H1 (cell line): Measurements from ENCODE around the gene KANSL1. TPM values are rescaled to one million over a fixed set of nuclear protein-coding genes. Genes with fewer than 3 reads are reported as not detected.
A peak's percentile ranks its signal among the peaks of the same experiment; 100 is the strongest.

Experiments
- ATF2 ChIP-seq: IDR thresholded peaks from 2 replicates; pipeline ENCODE4 v1.6.1; 2012; ENCODE audit warnings: low read length, inconsistent platforms
- ATF3 ChIP-seq: IDR thresholded peaks from 2 replicates; pipeline ENCODE4 v1.6.1; 2011; ENCODE audit warnings: low read depth, mild to moderate bottlenecking, low read length; ENCODE audit not compliant: insufficient read depth
- CHD2 ChIP-seq: IDR thresholded peaks from 2 replicates; pipeline ENCODE4 v1.6.1; 2012; ENCODE audit warnings: low read length, improper control_type of control experiment
- CREB1 ChIP-seq: IDR thresholded peaks from 2 replicates; pipeline ENCODE4 v1.6.1; 2012; ENCODE audit warnings: inconsistent platforms
- EP300 ChIP-seq, 2 experiments: IDR thresholded peaks; 1 replicate in 1 of 2; 2 replicates in 1 of 2; pipeline ENCODE4 v1.6.1; 2011 to 2012; ENCODE audit warnings: low read depth in 2 of 2, low read length in 2 of 2, mild to moderate bottlenecking in 2 of 2, borderline replicate concordance in 1 of 2, inconsistent platforms in 1 of 2, moderate library complexity in 1 of 2
- FOSL1 ChIP-seq: IDR thresholded peaks from 2 replicates; pipeline ENCODE4 v1.6.1; 2011; ENCODE audit warnings: mild to moderate bottlenecking, low read depth, low read length, moderate library complexity; ENCODE audit not compliant: insufficient read depth
- GTF2F1 ChIP-seq: IDR thresholded peaks from 2 replicates; pipeline ENCODE4 v1.6.1; 2012; ENCODE audit warnings: low read depth, low read length, improper control_type of control experiment, borderline replicate concordance
- HDAC2 ChIP-seq, 2 experiments: fragments of 300-600 bp in 1 of 2; sonication (generic) in 1 of 2; IDR thresholded peaks; 2 replicates each; pipeline ENCODE4 v1.6.1; 2011 to 2012; ENCODE audit warnings: low read depth in 2 of 2, low read length in 2 of 2, mild to moderate bottlenecking in 2 of 2, moderate library complexity in 2 of 2, borderline replicate concordance in 1 of 2, inconsistent platforms in 1 of 2
- HDAC6 ChIP-seq: IDR thresholded peaks from one replicate; pipeline ENCODE4 v1.7.1; 2012; ENCODE audit warnings: low read depth, mild to moderate bottlenecking, inconsistent platforms, low read length, moderate library complexity
- JUN ChIP-seq: IDR thresholded peaks from 2 replicates; pipeline ENCODE4 v1.6.1; 2011; ENCODE audit warnings: low read depth, mild to moderate bottlenecking, improper control_type of control experiment, low read length
- JUND ChIP-seq: IDR thresholded peaks from 2 replicates; pipeline ENCODE4 v1.6.1; 2011; ENCODE audit warnings: mild to moderate bottlenecking, improper control_type of control experiment, low read length
- NANOG ChIP-seq: IDR thresholded peaks from 2 replicates; pipeline ENCODE4 v1.6.1; 2011; ENCODE audit warnings: low read length, low read depth, mild to moderate bottlenecking, inconsistent platforms; ENCODE audit not compliant: insufficient read depth, poor library complexity, severe bottlenecking
- RAD21 ChIP-seq, 2 experiments: IDR thresholded peaks in 1 of 2; conservative IDR thresholded peaks in 1 of 2; 2 replicates each; pipeline ENCODE4 v1.6.1; 2011; ENCODE audit warnings: low read depth in 2 of 2, low read length in 2 of 2, improper control_type of control experiment in 1 of 2, inconsistent platforms in 1 of 2, mild to moderate bottlenecking in 1 of 2, moderate library complexity in 1 of 2
- RBBP5 ChIP-seq: IDR thresholded peaks from 2 replicates; pipeline ENCODE4 v1.7.1; 2012; ENCODE audit warnings: low read depth, mild to moderate bottlenecking, inconsistent platforms, low read length, moderate library complexity, borderline replicate concordance
- SIN3A ChIP-seq, 2 experiments: IDR thresholded peaks in 1 of 2; conservative IDR thresholded peaks in 1 of 2; 2 replicates each; pipeline ENCODE4 v1.6.1; 2011 to 2012; ENCODE audit warnings: low read length in 2 of 2, improper control_type of control experiment in 1 of 2, low read depth in 1 of 2, mild to moderate bottlenecking in 1 of 2
- SP2 ChIP-seq: IDR thresholded peaks from 2 replicates; pipeline ENCODE4 v1.6.1; 2012; ENCODE audit warnings: mild to moderate bottlenecking, low read length, inconsistent platforms
- TAF1 ChIP-seq: IDR thresholded peaks from 2 replicates; pipeline ENCODE4 v1.6.1; 2011; ENCODE audit warnings: mild to moderate bottlenecking, low read depth, low read length
- TAF7 ChIP-seq: optimal IDR thresholded peaks from 2 replicates; pipeline ENCODE3; 2011; ENCODE audit warnings: low read depth, mild to moderate bottlenecking, inconsistent platforms, low read length, moderate library complexity, borderline replicate concordance
- TBP ChIP-seq: IDR thresholded peaks from 2 replicates; pipeline ENCODE4 v1.6.1; 2011; ENCODE audit warnings: low read depth, low read length, improper control_type of control experiment
- YY1 ChIP-seq: IDR thresholded peaks from 2 replicates; pipeline ENCODE4 v1.6.1; 2011; ENCODE audit warnings: low read depth, mild to moderate bottlenecking, low read length
- polyA plus RNA-seq, 7 experiments: library from polyadenylated mRNA; depleted of rRNA in 3 of 7; stranded (reverse) in 5 of 7; unstranded in 2 of 7; fragments of >200 nt in 5 of 7; fragments of 200-250 nt in 2 of 7; gene quantifications; 1 replicate in 5 of 7; 2 replicates in 1 of 7; 4 replicates in 1 of 7; pipeline versions ENCODE4 v1.2.1 to v1.2.3, GENCODE V29; 2011 to 2013; ENCODE audit warnings: missing spikeins in 2 of 7, mixed read lengths in 2 of 7
- total RNA-seq: library from RNA; stranded (reverse); fragmentation: NEBNext Ultra II Directional; extraction: Animal tissue kit (Norgen Biotek cat#: 25700); gene quantifications from 2 replicates; pipeline ENCODE4 v1.2.1, GENCODE V29; 2021

KANSL1 gene
- total and polyA plus RNA-seq, 2 of the 8 experiments (the other 6 are each of a cell fraction or from before 2014, with no cell fraction given) = 34.0 to 128 TPM

DNA sequence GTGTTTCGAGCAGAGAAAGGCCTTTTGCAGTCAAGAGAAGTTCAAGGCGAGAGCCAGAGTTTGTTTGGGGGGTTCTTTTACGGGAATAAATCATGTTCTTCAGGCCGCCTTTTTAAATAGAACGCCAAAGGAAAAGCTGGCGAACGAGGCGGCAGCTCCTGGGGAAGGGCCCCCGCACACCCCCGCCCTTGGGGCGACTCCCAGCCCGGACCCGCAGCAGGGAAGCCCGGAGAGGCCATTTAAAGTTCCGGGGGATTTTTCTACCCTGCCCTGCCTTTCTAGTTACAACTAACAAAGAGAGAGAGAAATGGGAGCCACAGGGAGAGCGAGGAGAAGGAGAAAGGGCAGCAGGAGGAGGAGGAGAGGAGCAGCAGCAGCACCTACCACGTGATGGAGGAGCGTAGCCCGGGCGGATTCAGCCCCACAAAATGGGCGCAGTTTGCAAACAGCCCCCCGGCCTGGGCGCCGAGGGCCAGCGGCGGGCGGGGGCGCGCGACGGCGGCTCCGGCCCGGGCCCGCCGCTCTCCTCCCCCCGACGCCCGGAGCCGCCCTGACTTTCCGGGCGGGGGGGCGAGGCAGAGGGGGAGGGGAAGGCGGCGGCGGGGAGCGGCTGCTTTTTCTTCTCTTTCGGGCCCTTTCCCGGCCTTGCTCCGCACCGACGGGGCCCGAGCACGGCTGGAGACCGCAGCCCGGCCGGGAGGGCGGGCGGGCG lies 634 bp downstream of the KANSL1 start (continued):
- TF ChIP-seq SIN3A (conservative IDR thresholded peaks at IDR 0.05 in 1 of 2, IDR thresholded peaks at IDR 0.05 in 1 of 2; ENCODE audit: low read depth in 1 of 2, low read length in 2 of 2) (peak; percentile 37 to 87; a peak in 2 of 4 replicates), FOSL1 (no peak), NANOG (no peak), HDAC6 (no peak), CHD2 (no peak), ATF3 (peak; percentile 19; the same call in 1 of the 2 replicates), TAF7 (peak; percentile 90), YY1 (peak; percentile 90), HDAC2 (IDR thresholded peaks at IDR 0.05; ENCODE audit: borderline replicate concordance in 1 of 2, low read depth in 2 of 2, low read length in 2 of 2) (no peak; a peak in 2 of 4 replicates), CREB1 (0 out of 2 replicates have a peak, but pooled peaks have one; percentile 18), JUND (peak; percentile 33; the same call in 1 of the 2 replicates), RBBP5 (peak; percentile 68), RAD21 (IDR thresholded peaks at IDR 0.05 in 1 of 2, conservative IDR thresholded peaks at IDR 0.05 in 1 of 2; ENCODE audit: low read depth in 2 of 2, low read length in 2 of 2) (peak in 1 of 2 experiments; percentile 3; a peak in 1 of 4 replicates), JUN (no peak), TBP (peak; percentile 87), GTF2F1 (peak; percentile 83; the same call in 1 of the 2 replicates), ATF2 (peak; percentile 58; the same call in 1 of the 2 replicates), EP300 (IDR thresholded peaks at IDR 0.05; ENCODE audit: borderline replicate concordance in 1 of 2, low read depth in 2 of 2, low read length in 2 of 2) (no peak), SP2 (no peak), TAF1 (peak; percentile 86)
